ENCODE data around the gene SASH3.

SASH3 gene

DNA sequence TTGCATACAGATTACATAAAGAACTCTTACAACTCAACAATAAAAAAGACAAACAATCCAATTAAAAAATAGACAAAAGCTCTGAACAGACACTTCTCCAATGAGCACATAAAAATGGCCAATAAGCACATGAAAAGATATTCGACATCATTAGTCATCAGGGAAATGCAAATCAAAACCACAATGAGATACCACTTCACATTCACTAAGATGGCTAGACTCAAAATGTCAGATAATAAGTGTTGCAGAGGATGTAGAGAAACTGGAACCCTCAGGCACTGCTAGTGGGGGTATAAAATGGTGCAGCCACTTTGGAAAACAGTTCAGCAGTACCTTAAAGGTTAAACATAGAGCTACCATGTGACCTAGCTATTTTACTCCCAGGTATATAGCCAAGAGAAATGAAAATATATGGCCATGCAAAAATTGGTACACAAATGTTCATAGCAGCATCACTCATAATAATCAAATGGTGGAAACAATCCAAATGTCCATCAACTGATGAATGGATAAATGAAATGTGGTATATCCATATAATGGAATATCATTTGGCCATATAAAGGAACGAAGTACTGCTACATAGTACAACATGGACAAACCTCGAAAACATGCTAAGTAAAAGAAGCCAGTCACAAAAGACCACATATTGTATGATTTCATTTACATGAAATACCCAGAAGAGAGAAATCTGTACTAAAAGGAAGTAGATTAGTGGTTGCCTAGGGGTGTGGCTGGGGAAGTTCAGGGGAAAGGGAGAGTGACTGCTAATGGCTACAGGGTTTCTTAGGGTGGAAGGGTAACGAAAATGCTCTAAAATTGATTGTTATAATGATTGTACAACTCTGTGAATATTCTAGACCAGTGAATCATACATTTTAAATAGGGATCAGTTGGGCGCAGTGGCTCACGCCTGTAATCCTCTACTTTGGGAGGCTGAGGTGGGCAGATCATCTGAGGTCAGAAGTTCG, 29.4 kb downstream of the SASH3 start:
- DNase-seq (ENCODE audit: low read depth in 2 of 2), result no peak

DNA sequence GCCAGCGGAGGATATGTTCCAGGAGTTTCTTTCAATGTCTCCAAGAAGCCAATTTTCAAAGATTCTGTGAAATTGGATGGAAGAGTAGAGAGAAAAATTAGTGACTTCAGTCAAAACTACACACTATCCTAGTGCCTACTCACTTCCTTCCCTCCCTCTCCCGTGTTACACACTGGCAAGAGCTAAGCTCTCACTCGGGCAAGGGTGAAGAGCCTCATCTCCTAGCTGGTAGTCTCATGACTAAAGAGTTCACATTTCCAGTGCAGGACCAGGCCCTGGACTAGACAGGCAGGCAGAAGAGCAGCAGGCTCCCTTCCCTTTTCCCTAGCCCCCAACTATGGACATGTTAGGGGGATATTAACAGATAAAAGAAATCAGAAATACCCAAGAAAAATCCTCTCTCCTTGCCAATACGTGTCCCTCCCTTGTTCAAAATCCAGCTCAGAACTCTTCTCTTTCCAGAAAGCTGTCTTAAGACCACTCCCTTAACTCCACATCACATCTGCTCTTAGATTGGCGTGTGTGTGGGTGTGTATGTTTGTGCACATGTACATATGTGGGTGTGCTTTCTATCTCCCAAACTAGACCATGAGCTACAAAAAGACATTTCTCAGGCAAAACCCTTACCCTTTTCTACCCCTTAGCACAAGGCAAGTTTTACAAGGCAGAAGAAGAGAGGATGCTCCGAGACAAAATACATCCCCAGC, 34.1 kb downstream of the SASH3 start:
- no peak for DNase-seq (ENCODE audit: low read depth in 2 of 2)

- no peak for DNase-seq (ENCODE audit: low read depth in 2 of 2)
Measured at GRCh38 chrX:129818123-129818522, 38.4 kb downstream of the SASH3 start.

- peak in 1 of 2 donors; percentile 36 for DNase-seq (ENCODE audit: low read depth in 2 of 2)
Measured at GRCh38 chrX:129823115-129823514, 43.4 kb downstream of the SASH3 start.

DNA sequence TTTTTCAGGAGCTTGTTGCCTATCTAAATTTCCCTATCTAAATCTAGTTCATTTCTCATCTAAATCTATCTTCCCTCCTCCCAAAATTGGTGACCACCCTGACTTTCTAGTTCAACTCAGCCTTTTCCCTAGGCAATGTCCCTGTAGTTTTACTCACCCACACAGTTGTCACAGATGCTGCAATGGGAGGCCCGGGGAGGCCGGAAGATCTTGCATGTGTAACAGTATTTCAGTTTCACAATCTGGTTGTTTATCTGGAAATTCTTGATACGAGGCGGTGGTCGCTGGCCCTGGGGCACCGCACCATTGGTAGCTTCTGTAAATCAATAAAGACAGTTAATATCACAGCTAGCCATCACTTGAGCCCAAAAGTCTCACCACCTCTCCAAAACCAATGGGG, 43.8 kb downstream of the SASH3 start:
- DNase-seq (ENCODE audit: low read depth in 2 of 2), result no peak

- DNase-seq (ENCODE audit: low read depth in 2 of 2), result no peak
Measured at GRCh38 chrX:129824620-129825019, 44.9 kb downstream of the SASH3 start.

- no peak for DNase-seq (ENCODE audit: low read depth in 2 of 2)
Measured at GRCh38 chrX:129825746-129826505, 46.2 kb downstream of the SASH3 start.

- no peak for DNase-seq (ENCODE audit: low read depth in 2 of 2)
Measured at GRCh38 chrX:129830494-129830893, 50.7 kb downstream of the SASH3 start.

DNA sequence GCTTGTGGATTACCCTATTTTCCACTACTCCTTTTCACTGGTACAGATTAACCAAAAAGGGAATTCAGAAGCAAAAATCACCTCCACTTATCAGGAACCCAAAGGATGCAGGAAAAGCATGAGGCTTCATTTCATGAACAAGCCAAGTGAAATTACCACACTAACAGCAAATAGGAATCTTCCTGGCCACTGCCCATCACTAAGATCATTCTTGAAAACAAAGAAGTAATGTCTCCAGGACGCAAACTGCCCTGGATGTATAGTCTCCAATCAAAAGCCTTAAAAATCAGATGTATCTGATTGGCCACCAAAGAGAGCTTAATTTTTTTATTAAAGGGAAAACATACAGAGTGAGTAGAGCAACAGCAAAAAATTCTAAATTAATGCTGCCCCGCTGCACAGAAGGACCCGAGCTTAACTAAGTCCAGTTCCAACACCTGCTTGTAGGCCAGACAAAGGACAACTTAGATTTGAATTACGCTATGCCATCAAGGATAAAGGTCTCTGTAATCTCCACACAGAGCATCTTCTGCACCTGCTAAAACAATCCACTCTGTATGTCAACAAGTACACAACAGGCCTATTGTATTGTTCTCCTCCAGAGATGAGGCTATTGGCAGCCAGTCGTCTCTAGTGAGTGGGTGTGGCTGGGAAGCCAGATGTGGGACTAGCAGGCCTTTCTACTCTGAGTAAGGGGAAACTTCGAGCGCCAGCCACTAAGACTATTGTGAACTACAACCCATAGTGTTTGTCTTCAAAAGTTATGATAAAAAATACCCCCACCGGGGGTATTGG, 51.5 kb downstream of the SASH3 start:
- DNase-seq (ENCODE audit: low read depth in 2 of 2), result no peak

DNA sequence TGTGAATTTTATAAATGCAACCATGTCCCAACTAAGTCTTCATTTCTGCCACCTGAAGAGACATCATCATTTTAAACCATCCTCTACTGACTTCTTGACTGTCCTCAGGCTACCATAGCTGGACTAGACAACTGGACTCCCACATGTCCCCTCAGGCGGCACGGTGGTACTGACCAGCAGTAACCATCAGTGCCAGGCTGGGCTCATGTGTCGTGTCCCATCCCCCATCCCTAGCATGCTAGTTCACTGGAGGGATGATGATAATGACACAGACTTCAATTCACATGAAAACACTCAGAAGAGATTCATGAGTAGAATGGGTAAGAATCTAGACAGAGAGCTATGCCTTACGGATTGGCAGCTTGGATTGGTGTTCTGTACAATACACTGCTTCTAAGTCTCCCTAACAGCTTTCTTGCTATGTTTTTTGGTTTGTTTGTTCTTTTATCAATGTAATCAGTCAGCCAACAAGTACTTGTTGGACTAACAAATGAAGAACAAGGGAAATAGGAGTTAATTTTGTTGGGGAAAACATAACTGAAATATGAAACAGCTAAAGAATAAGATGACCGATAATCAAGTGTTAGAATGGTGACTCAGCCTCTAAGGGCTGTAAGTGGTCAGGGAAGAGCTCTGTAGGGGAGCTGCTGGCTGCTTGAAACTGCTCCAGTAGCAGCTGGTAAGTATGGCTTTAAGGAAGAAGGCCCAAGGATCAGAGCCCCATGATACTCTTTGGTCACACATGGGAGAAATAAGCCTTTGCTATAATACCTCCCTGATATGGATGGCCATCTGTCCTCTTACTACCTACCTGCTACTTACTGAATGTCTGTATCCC, 53.6 kb downstream of the SASH3 start:
- no peak for DNase-seq (ENCODE audit: low read depth in 2 of 2)

DNA sequence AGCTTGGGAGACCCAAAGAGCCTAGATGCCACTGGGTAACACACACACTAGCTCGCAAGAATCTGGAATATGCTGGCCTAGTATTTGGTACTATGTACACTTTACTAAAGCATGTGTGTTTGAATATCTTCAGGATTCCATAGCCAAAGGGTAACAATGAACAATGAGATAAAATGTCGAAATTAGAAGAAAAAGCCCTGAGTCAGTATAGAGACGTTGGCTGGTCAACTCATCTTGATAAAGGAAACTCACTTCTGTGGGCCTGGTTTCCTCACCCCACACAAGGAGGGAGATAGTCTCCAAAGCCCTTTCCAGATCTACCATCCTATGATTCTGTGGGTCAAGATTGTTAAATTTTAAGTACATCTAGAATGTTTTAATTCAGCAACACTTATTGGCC, 57.1 kb downstream of the SASH3 start:
- no peak for DNase-seq (ENCODE audit: low read depth in 2 of 2)

GRCh38 chrX:129840344-129840743, 60.6 kb downstream of the SASH3 start:
- no peak for DNase-seq (ENCODE audit: low read depth in 2 of 2)

DNA sequence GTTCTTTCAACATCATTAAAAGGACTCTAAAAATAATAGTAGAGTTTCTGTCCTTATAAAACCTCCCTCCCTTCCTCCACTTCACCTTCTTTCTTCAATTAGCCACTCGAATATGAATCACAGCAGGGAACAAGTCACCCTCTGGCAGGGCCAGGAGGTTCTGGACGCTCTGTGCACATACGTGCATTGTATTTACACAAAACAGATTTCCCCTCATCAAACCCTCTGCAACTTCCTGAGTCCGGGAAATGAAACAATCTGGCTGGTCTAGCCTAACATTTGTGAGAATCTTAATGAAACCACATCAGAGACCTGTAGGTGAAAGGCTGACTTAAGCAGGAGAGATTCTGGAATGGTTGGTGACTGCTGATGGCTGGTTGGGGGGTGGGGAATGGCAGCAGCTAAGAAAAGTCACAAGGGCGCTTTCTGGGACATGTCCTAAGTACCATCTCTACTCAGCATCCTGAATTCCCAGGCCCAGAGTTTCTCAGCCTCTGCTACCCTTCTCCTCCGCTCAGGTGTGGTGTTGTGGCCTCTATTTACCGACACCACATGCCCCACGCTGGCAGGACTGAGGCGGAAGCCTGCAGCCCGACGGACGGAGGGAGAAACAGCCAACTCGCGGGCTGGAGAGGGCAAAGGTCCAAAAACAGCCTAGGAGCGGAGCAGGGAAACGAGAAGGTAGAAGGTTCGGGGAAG, 62.9 kb downstream of the SASH3 start:
- no peak for DNase-seq (ENCODE audit: low read depth in 2 of 2)

DNA sequence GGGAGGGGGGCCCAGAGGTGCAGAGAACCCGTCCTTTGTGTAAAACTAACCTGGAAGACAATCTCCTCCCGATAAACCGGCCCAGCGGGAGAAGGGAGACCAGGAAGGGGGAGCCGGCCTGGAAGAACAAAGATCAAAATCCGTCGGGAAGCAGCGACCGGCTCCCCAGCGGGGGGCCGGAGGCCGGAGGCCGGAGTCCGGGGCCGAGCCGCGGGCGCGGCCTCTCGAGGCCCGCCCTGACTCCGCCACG, 63.4 kb downstream of the SASH3 start:
- DNase-seq (ENCODE audit: low read depth in 2 of 2), result no peak

GRCh38 chrX:129843459-129844306, 63.9 kb downstream of the SASH3 start, which contains the start of gene ZDHHC9:
ZDHHC9 (minus strand) TSS chrX:129843886; CDS start chrX:129841945, 1,941 bp downstream.
- peak; percentile 73 to 81 for DNase-seq (ENCODE audit: low read depth in 2 of 2)
